Effector memory CD8-positive, alpha-beta T cell (primary cell): ENCODE measurements around the gene RNASE11.
"Not testable (repeated sequence)": the region's sequence is repeated elsewhere in the genome, so short reads cannot be mapped to it uniquely, and the experiment has no call there.

Experiments
- ATAC-seq: fragments of 150-1000 bp; cut with Tn5 transposase; replicated peaks from 2 replicates; pipeline ENCODE4 v1.10.0; 2021; ENCODE audit warnings: mild to moderate bottlenecking, moderate library complexity
- DNase-seq, 3 experiments: peaks; one replicate each; pipeline ENCODE4 v3.0.0; 2021
- H3K27ac Mint-ChIP-seq, 2 donors: one replicate each; pipeline ENCODE4 v1.8.0; 2022; ENCODE audit warnings: mild to moderate bottlenecking in 2 of 2, mixed read lengths in 2 of 2, moderate library complexity in 2 of 2
- H3K27me3 Mint-ChIP-seq, 2 donors: one replicate each; pipeline ENCODE4 v1.8.0; 2022; ENCODE audit warnings: mixed read lengths in 2 of 2
- H3K36me3 Mint-ChIP-seq: one replicate; pipeline ENCODE4 v1.8.0; 2022; ENCODE audit warnings: mild to moderate bottlenecking, moderate library complexity, mixed read lengths; ENCODE audit not compliant: insufficient read depth
- H3K4me1 Mint-ChIP-seq, 2 donors: one replicate each; pipeline ENCODE4 v1.8.0; 2022; ENCODE audit warnings: low read depth in 2 of 2, mixed read lengths in 2 of 2
- H3K4me3 Mint-ChIP-seq, 2 donors: one replicate each; pipeline ENCODE4 v1.8.0; 2022; ENCODE audit warnings: mild to moderate bottlenecking in 2 of 2, mixed read lengths in 2 of 2, moderate library complexity in 2 of 2
- H3K9me3 Mint-ChIP-seq, 2 donors: one replicate each; pipeline ENCODE4 v1.8.0; 2022; ENCODE audit warnings: mixed read lengths in 2 of 2

Gene RNASE11

GRCh38 chr14:20583142-20583541 lies 4.7 kb downstream of the RNASE11 start:
- no peak for ATAC-seq
- Mint-ChIP-seq H3K4me3 (no peak overlapping the region), H3K27me3 (peaks cover 16 to 23% of the 10 kb centered on the region in 2 donors), H3K4me1 (peaks cover 2 to 8% of the 10 kb centered on the region in 2 donors), H3K36me3 (no peaks in the 10 kb centered on the region), H3K27ac (no peak overlapping the region), H3K9me3 (peaks cover 0 to 4% of the 10 kb centered on the region in 2 donors)
- no peak for DNase-seq

- Mint-ChIP-seq H3K9me3 (no peaks in the 10 kb centered on the region), H3K36me3 (no peaks in the 10 kb centered on the region), H3K4me3 (no peak overlapping the region), H3K27me3 (peaks cover 8 to 10% of the 10 kb centered on the region in 2 donors), H3K4me1 (no peaks in the 10 kb centered on the region), H3K27ac (no peak overlapping the region)
- no peak for ATAC-seq
- DNase-seq: no peak
Observed at GRCh38 chr14:20580242-20580641, 7.6 kb downstream of the RNASE11 start.

DNA sequence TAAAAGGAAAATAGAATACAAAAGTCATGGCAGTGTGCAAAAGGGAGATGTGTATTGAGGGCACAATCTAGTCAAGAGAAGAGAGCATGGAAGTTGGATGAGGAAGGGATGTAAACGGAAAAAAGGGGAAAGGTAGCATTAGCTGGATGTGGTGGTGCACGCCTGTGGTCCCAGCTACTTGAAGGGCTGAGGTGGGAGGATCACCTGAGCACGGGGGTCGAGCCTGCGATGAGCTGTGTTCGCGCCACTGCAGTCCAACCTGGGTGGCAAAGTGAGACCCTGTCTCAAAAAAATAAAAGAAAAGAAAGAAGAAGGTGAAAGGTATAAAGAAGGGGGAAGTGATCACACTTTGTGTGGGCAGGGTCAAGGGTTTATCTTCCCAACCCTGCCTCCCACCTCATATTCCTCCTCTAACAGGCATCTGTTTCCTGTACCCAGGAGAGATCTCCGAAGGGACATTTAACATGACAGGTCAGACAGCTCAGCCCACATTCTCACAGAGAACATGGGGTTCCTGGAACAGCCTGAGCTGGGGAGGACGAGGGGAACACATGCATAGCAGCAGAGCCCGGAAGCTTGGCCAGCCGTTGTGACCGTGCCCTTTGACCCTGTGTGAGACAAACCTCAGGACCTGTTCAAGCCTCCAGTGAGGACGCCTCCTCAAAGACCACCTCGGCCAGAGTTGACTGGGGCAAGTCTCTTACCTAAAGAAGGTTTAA lies 8.9 kb downstream of the RNASE11 start:
- no peaks in the 10 kb centered on the region for H3K4me1 Mint-ChIP-seq
- no peaks in the 10 kb centered on the region for H3K36me3 Mint-ChIP-seq
- no peaks in the 10 kb centered on the region for H3K27me3 Mint-ChIP-seq
- H3K4me3 Mint-ChIP-seq: no peak overlapping the region
- no peaks in the 10 kb centered on the region for H3K9me3 Mint-ChIP-seq
- DNase-seq: no peak
- no peak overlapping the region for H3K27ac Mint-ChIP-seq
- ATAC-seq: no peak

GRCh38 chr14:20578325-20578724 lies 9.5 kb downstream of the RNASE11 start:
- Mint-ChIP-seq H3K4me1 (no peaks in the 10 kb centered on the region), H3K4me3 (no peak overlapping the region), H3K9me3 (no peaks in the 10 kb centered on the region), H3K27me3 (peaks cover 0 to 4% of the 10 kb centered on the region in 2 donors), H3K27ac (no peak overlapping the region), H3K36me3 (no peaks in the 10 kb centered on the region)
- DNase-seq: no peak
- ATAC-seq: no peak

DNA sequence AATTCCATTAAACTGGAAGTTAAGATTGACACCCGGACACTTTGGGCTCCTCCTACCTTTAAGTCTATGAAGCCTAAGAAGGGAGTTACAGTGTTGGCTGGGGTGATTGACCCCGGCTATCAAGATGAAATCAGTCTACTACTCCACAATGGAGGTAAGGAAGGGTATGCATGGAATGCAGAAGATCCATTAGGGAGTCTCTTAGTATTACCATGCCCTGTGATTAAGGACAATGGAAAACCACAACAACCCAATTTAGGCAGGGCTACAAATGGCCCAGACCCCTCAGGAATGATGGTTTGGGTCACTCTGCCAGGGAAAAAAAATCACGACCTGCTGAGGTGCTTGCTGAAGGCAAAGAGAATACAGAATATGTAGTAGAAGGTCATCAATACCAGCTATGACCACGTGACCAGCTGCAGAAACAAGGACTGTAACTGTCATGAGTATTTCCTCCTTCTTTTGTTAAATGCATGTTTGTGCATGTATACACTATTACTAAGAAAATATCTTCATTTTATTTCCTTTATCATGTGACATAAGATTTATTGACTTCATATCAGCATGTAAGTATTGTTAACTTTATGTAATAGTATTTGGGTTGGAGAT lies 15.3 kb downstream of the RNASE11 start:
- DNase-seq, H3K4me1 Mint-ChIP-seq, H3K27ac Mint-ChIP-seq, H3K36me3 Mint-ChIP-seq, H3K4me3 Mint-ChIP-seq, ATAC-seq, H3K9me3 Mint-ChIP-seq: not testable (repeated sequence)
- peaks cover 0 to 12% of the 10 kb centered on the region in 2 donors for H3K27me3 Mint-ChIP-seq

- peaks cover 0 to 12% of the 10 kb centered on the region in 2 donors for H3K27me3 Mint-ChIP-seq
- H3K4me1 Mint-ChIP-seq, H3K4me3 Mint-ChIP-seq, H3K9me3 Mint-ChIP-seq, ATAC-seq, DNase-seq, H3K27ac Mint-ChIP-seq, H3K36me3 Mint-ChIP-seq: not testable (repeated sequence)
Observed at GRCh38 chr14:20570720-20571119, 17.1 kb downstream of the RNASE11 start.

DNA sequence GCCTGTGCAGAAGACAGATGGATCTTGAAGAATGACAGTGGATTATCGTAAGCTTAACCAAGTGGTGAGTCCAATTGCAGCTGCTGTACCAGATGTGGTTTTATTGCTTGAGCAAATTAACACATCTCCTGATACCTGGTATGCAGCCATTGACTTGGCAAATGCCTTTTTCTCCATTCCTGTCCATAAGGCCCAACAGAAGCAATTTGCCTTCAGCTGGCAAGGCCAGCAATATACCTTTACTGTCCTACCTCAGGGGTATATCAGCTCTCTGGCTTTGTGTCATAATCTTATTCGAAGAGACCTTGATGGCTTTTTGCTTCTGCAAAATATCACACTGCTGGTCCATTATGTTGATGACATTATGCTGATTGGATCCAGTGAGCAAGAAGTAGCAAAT lies 17.9 kb downstream of the RNASE11 start:
- H3K36me3 Mint-ChIP-seq, H3K4me1 Mint-ChIP-seq, H3K27ac Mint-ChIP-seq, H3K9me3 Mint-ChIP-seq, H3K4me3 Mint-ChIP-seq, DNase-seq, ATAC-seq: not testable (repeated sequence)
- H3K27me3 Mint-ChIP-seq: peaks cover 0 to 12% of the 10 kb centered on the region in 2 donors

DNA sequence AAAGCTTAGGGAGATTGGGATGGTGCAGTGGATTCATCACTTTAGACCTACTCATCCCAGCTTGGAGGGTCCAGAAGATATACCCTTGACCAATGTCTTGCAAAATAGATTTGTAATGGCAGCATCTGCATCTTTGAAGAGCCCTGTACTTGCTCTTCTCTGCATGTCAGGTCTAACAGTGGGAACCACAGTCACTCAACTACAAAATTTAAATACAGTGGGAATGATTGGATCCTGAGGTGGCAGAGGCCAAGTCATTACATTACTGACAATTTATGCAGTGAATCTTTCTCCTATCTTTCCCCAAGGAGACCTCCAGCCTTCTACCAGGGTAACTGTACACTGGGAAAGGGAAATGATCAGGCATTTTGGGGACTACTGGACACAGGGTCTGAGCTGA lies 18.7 kb downstream of the RNASE11 start:
- H3K9me3 Mint-ChIP-seq: no peaks in the 10 kb centered on the region
- DNase-seq (no peak), ATAC-seq (no peak)
- no peaks in the 10 kb centered on the region for H3K36me3 Mint-ChIP-seq
- H3K27me3 Mint-ChIP-seq: peaks cover 0 to 12% of the 10 kb centered on the region in 2 donors
- H3K4me1 Mint-ChIP-seq: peaks cover 0 to 4% of the 10 kb centered on the region in 2 donors
- no peak overlapping the region for H3K4me3 Mint-ChIP-seq
- H3K27ac Mint-ChIP-seq: no peak overlapping the region

GRCh38 chr14:20568393-20568792 lies 19.4 kb downstream of the RNASE11 start:
- Mint-ChIP-seq H3K4me3 (no peak overlapping the region), H3K4me1 (peaks cover 0 to 4% of the 10 kb centered on the region in 2 donors), H3K27ac (no peak overlapping the region), H3K36me3 (no peaks in the 10 kb centered on the region), H3K27me3 (peaks cover 0 to 9% of the 10 kb centered on the region in 2 donors), H3K9me3 (no peaks in the 10 kb centered on the region)
- DNase-seq (no peak), ATAC-seq (no peak)

DNA sequence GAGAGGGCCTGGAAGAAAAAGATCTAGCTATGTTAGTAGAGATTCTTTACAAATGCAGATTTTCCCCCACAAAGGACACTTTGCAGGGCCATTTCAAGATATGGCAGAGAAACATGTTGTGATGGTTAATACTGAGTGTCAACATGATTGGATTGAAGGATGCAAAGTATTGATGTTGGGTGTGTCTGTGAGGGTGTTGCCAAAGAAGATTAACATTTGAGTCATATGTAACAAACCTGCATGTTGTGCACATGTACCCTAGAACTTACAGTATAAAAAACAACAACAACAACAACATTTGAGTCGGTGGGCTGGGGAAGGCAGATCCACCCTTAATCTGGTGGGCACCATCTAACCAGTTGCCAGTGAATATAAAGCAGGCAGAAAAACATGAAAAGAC lies 20.6 kb downstream of the RNASE11 start:
- not testable (repeated sequence) for H3K9me3 Mint-ChIP-seq, H3K27ac Mint-ChIP-seq, H3K36me3 Mint-ChIP-seq, H3K27me3 Mint-ChIP-seq, H3K4me1 Mint-ChIP-seq, DNase-seq, H3K4me3 Mint-ChIP-seq, ATAC-seq

DNA sequence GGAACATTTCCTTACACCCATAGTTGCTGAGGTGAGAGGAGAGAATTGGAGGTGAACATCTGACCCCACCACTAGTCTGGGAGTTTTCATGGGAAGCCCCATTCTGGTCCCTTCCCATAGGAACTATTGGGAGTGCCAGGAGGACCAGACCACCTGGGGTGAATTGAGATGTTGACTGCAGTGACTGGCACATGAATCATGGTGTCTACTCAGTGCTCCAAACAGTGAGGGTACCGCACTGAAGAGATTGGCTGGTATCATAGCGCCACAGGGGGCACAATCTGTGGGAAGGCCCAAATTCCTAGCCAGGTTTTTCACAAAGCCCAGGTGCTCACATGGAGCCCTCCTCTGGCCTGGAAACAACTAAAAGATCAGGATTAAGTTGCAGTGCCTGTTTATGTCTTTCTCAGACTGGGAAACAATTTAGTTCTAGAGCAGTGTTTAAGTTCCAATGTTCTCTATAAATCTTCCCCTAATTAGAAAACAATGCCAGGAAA lies 23.3 kb downstream of the RNASE11 start:
- Mint-ChIP-seq H3K4me1 (no peaks in the 10 kb centered on the region), H3K27me3 (no peaks in the 10 kb centered on the region), H3K4me3 (no peak overlapping the region), H3K27ac (no peak overlapping the region), H3K9me3 (no peaks in the 10 kb centered on the region), H3K36me3 (no peaks in the 10 kb centered on the region)
- DNase-seq (no peak), ATAC-seq (no peak)

DNA sequence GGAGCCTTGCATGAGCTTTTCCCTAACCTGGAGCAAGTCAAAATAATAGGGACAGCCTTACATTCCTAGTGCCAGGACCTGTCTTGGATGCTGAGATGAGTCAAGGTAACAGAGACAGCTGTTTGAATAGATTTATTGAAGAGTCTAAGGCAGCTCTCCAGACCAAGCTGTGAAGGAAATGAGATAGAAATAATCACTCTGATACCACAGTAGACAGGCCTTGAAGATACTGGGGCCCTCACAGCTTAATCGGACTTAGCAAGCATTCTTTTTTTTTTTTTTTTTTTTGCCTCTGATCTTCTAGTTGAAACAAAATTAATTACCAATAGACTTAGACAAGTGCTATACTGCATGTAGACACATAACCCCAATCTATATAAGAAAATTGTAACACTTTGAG lies 23.8 kb downstream of the RNASE11 start:
- H3K27me3 Mint-ChIP-seq: no peaks in the 10 kb centered on the region
- H3K36me3 Mint-ChIP-seq: no peaks in the 10 kb centered on the region
- H3K27ac Mint-ChIP-seq: no peak overlapping the region
- H3K9me3 Mint-ChIP-seq: no peaks in the 10 kb centered on the region
- no peak overlapping the region for H3K4me3 Mint-ChIP-seq
- DNase-seq (no peak), ATAC-seq (no peak)
- no peaks in the 10 kb centered on the region for H3K4me1 Mint-ChIP-seq

DNA sequence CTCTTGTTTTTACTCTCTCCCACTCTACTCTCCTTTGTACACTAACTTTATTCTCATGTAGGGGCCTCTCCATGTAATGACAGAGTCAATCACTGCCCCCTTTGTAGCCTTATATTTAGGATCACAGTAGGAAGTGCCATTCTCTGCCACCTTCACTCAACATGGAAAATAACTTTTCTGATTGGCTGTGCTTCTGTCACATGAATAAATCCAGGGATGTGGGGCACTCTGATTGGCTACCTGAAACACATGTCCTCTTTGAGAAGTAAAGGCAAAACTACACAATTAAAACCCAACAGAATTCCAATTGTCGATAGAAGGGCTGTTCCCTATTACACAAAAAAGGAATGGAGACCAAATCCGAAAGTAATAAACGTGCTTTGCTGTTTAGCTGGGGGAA lies 26.8 kb downstream of the RNASE11 start, which contains the start of gene RNASE9:
Gene RNASE9, minus strand, starts transcription at position 87 of the 400 bp plus-strand sequence.
- ATAC-seq (no peak), DNase-seq (no peak)
- Mint-ChIP-seq H3K27ac (no peak within 1 kb of the TSS), H3K9me3 (no peaks in the 10 kb centered on the region), H3K27me3 (peaks cover 5 to 9% of the 10 kb centered on the region in 2 donors), H3K36me3 (no peaks in the 10 kb centered on the region), H3K4me1 (no peaks in the 10 kb centered on the region), H3K4me3 (no peak within 1 kb of the TSS)

DNA sequence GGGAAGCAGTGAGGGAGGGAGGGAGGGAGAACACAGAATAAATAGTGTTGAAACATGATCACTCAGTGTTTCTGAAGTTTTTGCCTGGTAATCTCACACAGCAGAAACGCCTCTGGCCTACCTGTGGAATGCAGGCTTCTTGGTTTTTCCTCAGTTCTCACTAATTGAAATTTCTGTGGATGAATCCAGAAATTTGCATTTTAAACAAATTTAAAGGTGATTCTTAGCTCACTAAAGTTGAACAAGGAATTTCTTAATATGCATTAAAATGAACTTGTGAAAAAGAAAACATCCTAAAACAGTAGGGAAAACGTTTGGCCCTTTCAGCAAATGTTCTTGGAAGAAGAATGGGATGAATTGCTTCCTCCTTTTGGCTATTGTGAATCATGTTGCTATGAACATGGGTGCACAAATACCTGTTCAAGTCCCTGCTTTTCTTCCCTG lies 28.3 kb downstream of the RNASE11 start:
- no peak for DNase-seq
- no peaks in the 10 kb centered on the region for H3K9me3 Mint-ChIP-seq

More for the DNA sequence above, 28.3 kb downstream of the RNASE11 start:
- H3K36me3 Mint-ChIP-seq: no peaks in the 10 kb centered on the region
- peaks cover 9 to 10% of the 10 kb centered on the region in 2 donors for H3K27me3 Mint-ChIP-seq
- no peak overlapping the region for H3K27ac Mint-ChIP-seq
- ATAC-seq: no peak
- H3K4me1 Mint-ChIP-seq: no peaks in the 10 kb centered on the region
- no peak overlapping the region for H3K4me3 Mint-ChIP-seq
